ENCODE measurements around the gene PDCD4.

PDCD4 gene

GRCh38 chr10:110870823-110871297 lies 868 bp upstream of the PDCD4 start:
- peak overlapping the region; percentile 52 for H4K8ac ChIP-seq (ENCODE audit: low read length)
- peaks cover 0 to 4% of the 10 kb centered on the region in 2 experiments for H3K36me3 ChIP-seq (ENCODE audit: control insufficient read depth in 1 of 2, insufficient read depth in 2 of 2, low read depth in 1 of 2, low read length in 2 of 2)
- peak; percentile 24 for DNase-seq
- H4K91ac ChIP-seq (ENCODE audit: low read length): peak overlapping the region; percentile 77
- H2BK15ac ChIP-seq (ENCODE audit: low read depth, poor library complexity, severe bottlenecking): peak overlapping the region; percentile 73
- peak overlapping the region; percentile 60 for H2AK5ac ChIP-seq (ENCODE audit: low read length, severe bottlenecking)
- H3K23ac ChIP-seq (ENCODE audit: low read length in 2 of 2): no peak overlapping the region
- peak overlapping the region; percentile 82 to 89 for H3K18ac ChIP-seq (ENCODE audit: low read depth in 1 of 2, low read length in 2 of 2)
- no peaks in the 10 kb centered on the region for H3K79me1 ChIP-seq (replicated peaks; ENCODE audit: low read length, poor library complexity, severe bottlenecking)
- H2BK5ac ChIP-seq (ENCODE audit: low read depth, low read length, poor library complexity, severe bottlenecking): no peak overlapping the region
- H3K4ac ChIP-seq (ENCODE audit: low read depth in 1 of 2, low read length in 2 of 2): peak overlapping the region; percentile 93 to 95
- peak overlapping the region in 1 of 2 experiments; percentile 92 for H3K4me3 ChIP-seq (ENCODE audit: insufficient read depth in 1 of 2, low read depth in 1 of 2, low read length in 2 of 2)
- H3K27me3 ChIP-seq (ENCODE audit: control insufficient read depth in 1 of 2, insufficient read depth in 1 of 2, low read length in 2 of 2): no peaks in the 10 kb centered on the region
- H3K9ac ChIP-seq (ENCODE audit: low read length): peak overlapping the region; percentile 95
- no peak overlapping the region for H3K27ac ChIP-seq (ENCODE audit: low read length, poor library complexity, severe bottlenecking)
- no peaks in the 10 kb centered on the region for H3K9me3 ChIP-seq (ENCODE audit: control insufficient read depth, low read length)
- peaks cover 2% of the 10 kb centered on the region for H3K4me1 ChIP-seq (ENCODE audit: control insufficient read depth, insufficient read depth, low read depth, low read length)
- H3K4me2 ChIP-seq (ENCODE audit: low read length, poor library complexity, severe bottlenecking): no peak overlapping the region
- WGBS: 81% methylated on average over 13 of the region's 13 CpGs
- no peak overlapping the region for H2AFZ ChIP-seq (ENCODE audit: low read depth, low read length)
- H2BK12ac ChIP-seq (ENCODE audit: low read length in 2 of 2): peak overlapping the region; percentile 22 to 68
- peak overlapping the region; percentile 76 for H2BK120ac ChIP-seq (ENCODE audit: low read depth, low read length)
- H3K14ac ChIP-seq (ENCODE audit: low read length in 2 of 2): no peak overlapping the region

- peak overlapping the region; percentile 33 for H2AFZ ChIP-seq (ENCODE audit: low read depth, low read length)
- peak overlapping the region in 1 of 2 experiments; percentile 46 for H2BK12ac ChIP-seq (ENCODE audit: low read length in 2 of 2)
- peak overlapping the region; percentile 13 to 91 for H3K4ac ChIP-seq (ENCODE audit: low read depth in 1 of 2, low read length in 2 of 2)
- H2BK120ac ChIP-seq (ENCODE audit: low read depth, low read length): peak overlapping the region; percentile 80
- no peaks in the 10 kb centered on the region for H3K27me3 ChIP-seq (ENCODE audit: control insufficient read depth in 1 of 2, insufficient read depth in 1 of 2, low read length in 2 of 2)
- H4K8ac ChIP-seq (ENCODE audit: low read length): peak overlapping the region; percentile 60
- WGBS: under 1% methylated on average over 52 of the region's 70 CpGs
- H4K91ac ChIP-seq (ENCODE audit: low read length): peak overlapping the region; percentile 92
- H3K4me2 ChIP-seq (ENCODE audit: low read length, poor library complexity, severe bottlenecking): peak overlapping the region; percentile 2
- no peak overlapping the region for H2AK5ac ChIP-seq (ENCODE audit: low read length, severe bottlenecking)
- peak overlapping the region; percentile 97 for H2BK15ac ChIP-seq (ENCODE audit: low read depth, poor library complexity, severe bottlenecking)
- no peak overlapping the region for H3K27ac ChIP-seq (ENCODE audit: low read length, poor library complexity, severe bottlenecking)
- peak overlapping the region; percentile 90 for H3K18ac ChIP-seq (ENCODE audit: low read depth in 1 of 2, low read length in 2 of 2)
- peaks cover 0 to 20% of the 10 kb centered on the region in 2 experiments for H3K36me3 ChIP-seq (ENCODE audit: control insufficient read depth in 1 of 2, insufficient read depth in 2 of 2, low read depth in 1 of 2, low read length in 2 of 2)
- peak overlapping the region; percentile 87 for H2BK5ac ChIP-seq (ENCODE audit: low read depth, low read length, poor library complexity, severe bottlenecking)
- H3K14ac ChIP-seq (ENCODE audit: low read length in 2 of 2): peak overlapping the region in 1 of 2 experiments; percentile 88
- H3K4me3 ChIP-seq (ENCODE audit: insufficient read depth in 1 of 2, low read depth in 1 of 2, low read length in 2 of 2): peak overlapping the region; percentile 92 to 94
- no peaks in the 10 kb centered on the region for H3K9me3 ChIP-seq (ENCODE audit: control insufficient read depth, low read length)
- H3K79me1 ChIP-seq (replicated peaks; ENCODE audit: low read length, poor library complexity, severe bottlenecking): peaks cover 3% of the 10 kb centered on the region
- DNase-seq: peak; percentile 94
- H3K4me1 ChIP-seq (ENCODE audit: control insufficient read depth, insufficient read depth, low read depth, low read length): peaks cover 4% of the 10 kb centered on the region
- peak overlapping the region; percentile 95 for H3K9ac ChIP-seq (ENCODE audit: low read length)
- H3K23ac ChIP-seq (ENCODE audit: low read length in 2 of 2): no peak overlapping the region
These were observed 636 bp downstream of the PDCD4 start for GRCh38 chr10:110872145-110872983.

GRCh38 chr10:110872984-110873923 lies 1.5 kb downstream of the PDCD4 start:
- peaks cover 4% of the 10 kb centered on the region for H3K4me1 ChIP-seq (ENCODE audit: control insufficient read depth, insufficient read depth, low read depth, low read length)
- H3K18ac ChIP-seq (ENCODE audit: low read depth in 1 of 2, low read length in 2 of 2): no peak overlapping the region
- no peak overlapping the region for H2BK120ac ChIP-seq (ENCODE audit: low read depth, low read length)
- DNase-seq: peak; percentile 27
- H2BK15ac ChIP-seq (ENCODE audit: low read depth, poor library complexity, severe bottlenecking): no peak overlapping the region
- H3K23ac ChIP-seq (ENCODE audit: low read length in 2 of 2): no peak overlapping the region
- H3K4me3 ChIP-seq (ENCODE audit: insufficient read depth in 1 of 2, low read depth in 1 of 2, low read length in 2 of 2): peak overlapping the region; percentile 92 to 94
- H2BK12ac ChIP-seq (ENCODE audit: low read length in 2 of 2): no peak overlapping the region
- no peak overlapping the region for H2AFZ ChIP-seq (ENCODE audit: low read depth, low read length)
- no peak overlapping the region for H4K91ac ChIP-seq (ENCODE audit: low read length)
- H2AK5ac ChIP-seq (ENCODE audit: low read length, severe bottlenecking): no peak overlapping the region
- H3K9me3 ChIP-seq (ENCODE audit: control insufficient read depth, low read length): no peaks in the 10 kb centered on the region
- H3K4me2 ChIP-seq (ENCODE audit: low read length, poor library complexity, severe bottlenecking): peak overlapping the region; percentile 72
- H3K27ac ChIP-seq (ENCODE audit: low read length, poor library complexity, severe bottlenecking): no peak overlapping the region
- WGBS: 22% methylated on average over 9 of the region's 16 CpGs
- H3K9ac ChIP-seq (ENCODE audit: low read length): peak overlapping the region; percentile 95
- H3K4ac ChIP-seq (ENCODE audit: low read depth in 1 of 2, low read length in 2 of 2): no peak overlapping the region
- no peak overlapping the region for H3K14ac ChIP-seq (ENCODE audit: low read length in 2 of 2)
- H4K8ac ChIP-seq (ENCODE audit: low read length): no peak overlapping the region
- H3K79me1 ChIP-seq (replicated peaks; ENCODE audit: low read length, poor library complexity, severe bottlenecking): peaks cover 3% of the 10 kb centered on the region
- no peak overlapping the region for H2BK5ac ChIP-seq (ENCODE audit: low read depth, low read length, poor library complexity, severe bottlenecking)
- no peaks in the 10 kb centered on the region for H3K27me3 ChIP-seq (ENCODE audit: control insufficient read depth in 1 of 2, insufficient read depth in 1 of 2, low read length in 2 of 2)
- H3K36me3 ChIP-seq (ENCODE audit: control insufficient read depth in 1 of 2, insufficient read depth in 2 of 2, low read depth in 1 of 2, low read length in 2 of 2): peaks cover 0 to 28% of the 10 kb centered on the region in 2 experiments

All from mesenchymal stem cell (in vitro differentiated cells and primary cell).